ENCODE measurements around the gene TNS3. TPM values are rescaled to one million over a fixed set of nuclear protein-coding genes. Genes with fewer than 3 reads are reported as not detected.

TNS3 gene
- total and polyA plus RNA-seq, 9 of the 15 experiments (the other 6 are each of a cell fraction or from before 2014, with no cell fraction given): 0.20 TPM; not detected in 8

GRCh38 chr7:47254081-47254977 is 327.6 kb downstream of the TNS3 start (continued):
- no peak for TF ChIP-seq ZBTB40 (IDR thresholded peaks at IDR 0.05)
- TF ChIP-seq ZBTB40 (CRISPR knock-in tag; IDR thresholded peaks at IDR 0.05): no peak
- TF ChIP-seq ZFP36 (IDR thresholded peaks at IDR 0.05; ENCODE audit: low read depth, low read length, partially characterized antibody): no peak
- TF ChIP-seq XRCC5 (IDR thresholded peaks at IDR 0.05; ENCODE audit: low read depth, low read length): no peak
- no peak for TF ChIP-seq GTF2F1 (IDR thresholded peaks at IDR 0.05; ENCODE audit: low read depth, low read length)
- no peak for TF ChIP-seq STAT6 (CRISPR knock-in tag; IDR thresholded peaks at IDR 0.05)
- no peak for TF ChIP-seq U2AF1 (optimal IDR thresholded peaks at IDR 0.05; ENCODE audit: low read depth, low read length)
- TF ChIP-seq ZNF239 (CRISPR knock-in tag; IDR thresholded peaks at IDR 0.05): no peak
- no peak for TF ChIP-seq ZFP91 (CRISPR knock-in tag; IDR thresholded peaks at IDR 0.05)
- TF ChIP-seq ERF (CRISPR knock-in tag; IDR thresholded peaks at IDR 0.05): no peak
- TF ChIP-seq MIER1 (IDR thresholded peaks at IDR 0.05; ENCODE audit: low read depth): no peak
